ENCODE results near the gene PTPA.
"Not testable (repeated sequence)": the region's sequence is repeated elsewhere in the genome, so short reads cannot be mapped to it uniquely, and the experiment has no call there.

Gene PTPA

GRCh38 chr9:129154866-129155477 is 43.8 kb downstream of the PTPA start:
- no peak for DNase-seq (ENCODE audit: low read depth)

DNA sequence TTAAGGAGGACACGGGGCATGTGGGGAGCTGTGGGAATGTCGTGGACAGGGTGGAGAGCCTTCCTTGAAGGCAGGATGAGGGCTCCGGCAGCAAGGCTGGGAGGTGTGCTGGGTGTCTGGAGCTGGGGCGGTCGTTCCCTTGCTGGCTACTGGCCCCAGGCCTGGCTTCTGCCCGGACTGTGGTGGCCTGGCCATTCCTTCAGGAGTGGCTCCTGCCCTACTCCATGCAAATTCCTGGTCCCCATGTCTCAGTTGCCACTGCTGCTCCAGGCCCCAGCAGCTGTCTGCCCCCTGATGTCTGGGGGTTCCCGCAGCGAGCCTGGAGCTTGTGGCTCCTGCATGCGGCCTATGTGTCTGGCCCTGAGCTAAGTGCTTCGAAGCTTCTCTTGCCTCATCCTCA is 44.9 kb downstream of the PTPA start:
- DNase-seq (ENCODE audit: low read depth) = no peak

- DNase-seq (ENCODE audit: low read depth) = no peak
These were observed 49.7 kb downstream of the PTPA start for GRCh38 chr9:129160712-129161533.

- DNase-seq (ENCODE audit: low read depth) = no peak
These were observed 50.3 kb downstream of the PTPA start for GRCh38 chr9:129161534-129161837.

GRCh38 chr9:129162497-129163197 is 51.4 kb downstream of the PTPA start:
- DNase-seq (ENCODE audit: low read depth) = no peak

- not testable (repeated sequence) for DNase-seq (ENCODE audit: low read depth)
These were observed 52.0 kb downstream of the PTPA start for GRCh38 chr9:129163198-129163670.

DNA sequence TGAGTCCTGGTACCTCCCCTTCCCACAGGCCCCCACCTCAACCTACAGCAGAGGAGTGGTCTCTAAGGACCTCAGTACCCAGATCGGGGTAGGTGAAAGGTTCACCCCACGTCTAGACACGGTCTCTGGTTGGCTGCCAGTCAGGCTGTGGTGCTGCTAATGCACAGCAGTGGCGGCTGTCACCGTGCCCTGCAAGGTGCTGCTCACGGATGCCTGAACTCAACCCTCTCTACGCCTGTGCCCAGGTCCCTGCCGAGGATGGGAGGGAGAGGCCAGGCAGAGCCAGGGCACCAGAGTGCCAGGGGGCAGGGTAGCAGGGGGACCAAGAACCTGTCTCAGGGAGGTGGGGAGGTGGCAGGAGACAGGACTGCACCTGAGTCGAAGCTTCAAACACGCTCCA is 52.5 kb downstream of the PTPA start:
- DNase-seq (ENCODE audit: low read depth) = no peak

GRCh38 chr9:129164246-129164930 is 53.2 kb downstream of the PTPA start:
- DNase-seq (ENCODE audit: low read depth) = no peak

DNA sequence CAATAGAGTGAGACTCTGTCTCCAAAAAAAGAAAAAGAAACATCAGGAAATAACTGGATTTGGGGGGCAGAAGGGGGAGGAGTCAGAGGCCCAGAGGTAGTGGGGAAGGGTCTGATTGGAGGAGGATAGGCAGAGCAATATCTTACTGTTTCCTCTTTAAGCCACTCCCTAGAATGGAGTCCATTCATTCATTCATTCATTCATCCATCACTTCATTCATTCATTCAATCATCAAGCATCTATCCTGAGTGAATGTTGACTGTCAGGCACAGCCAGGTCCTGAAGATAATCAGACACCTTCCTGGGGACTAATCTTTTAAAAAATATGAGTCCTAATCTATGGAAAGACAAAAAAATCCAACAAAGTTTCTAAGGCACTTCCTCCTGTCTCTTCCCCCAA is 54.0 kb downstream of the PTPA start:
- no peak for DNase-seq (ENCODE audit: low read depth)

- DNase-seq (ENCODE audit: low read depth) = peak; percentile 89
These were observed 55.7 kb downstream of the PTPA start for GRCh38 chr9:129166623-129167557.

GRCh38 chr9:129170229-129170628 is 59.0 kb downstream of the PTPA start:
- peak; percentile 66 for DNase-seq (ENCODE audit: low read depth)

GRCh38 chr9:129171993-129172751 is 61.0 kb downstream of the PTPA start:
- DNase-seq (ENCODE audit: low read depth) = no peak

DNA sequence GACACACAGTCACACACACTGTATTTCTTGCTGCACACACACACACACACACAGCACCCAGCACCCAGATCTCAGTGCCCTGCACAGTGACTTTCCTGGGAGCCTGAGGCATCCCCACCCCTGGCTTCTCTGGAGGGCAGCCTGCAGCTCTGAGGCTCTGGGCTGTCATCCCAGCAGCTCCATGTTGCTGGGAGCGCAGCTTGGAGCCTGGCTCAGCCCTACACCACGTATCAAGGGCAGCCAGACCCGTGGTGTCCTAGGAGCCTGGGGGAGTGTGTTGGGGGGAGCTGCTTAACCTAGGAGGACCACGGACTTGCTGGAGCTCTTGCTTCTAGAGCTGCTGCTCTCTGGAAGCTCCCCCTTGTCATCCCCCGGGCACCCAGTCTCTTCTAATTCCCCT is 61.6 kb downstream of the PTPA start:
- peak; percentile 14 for DNase-seq (ENCODE audit: low read depth)

DNA sequence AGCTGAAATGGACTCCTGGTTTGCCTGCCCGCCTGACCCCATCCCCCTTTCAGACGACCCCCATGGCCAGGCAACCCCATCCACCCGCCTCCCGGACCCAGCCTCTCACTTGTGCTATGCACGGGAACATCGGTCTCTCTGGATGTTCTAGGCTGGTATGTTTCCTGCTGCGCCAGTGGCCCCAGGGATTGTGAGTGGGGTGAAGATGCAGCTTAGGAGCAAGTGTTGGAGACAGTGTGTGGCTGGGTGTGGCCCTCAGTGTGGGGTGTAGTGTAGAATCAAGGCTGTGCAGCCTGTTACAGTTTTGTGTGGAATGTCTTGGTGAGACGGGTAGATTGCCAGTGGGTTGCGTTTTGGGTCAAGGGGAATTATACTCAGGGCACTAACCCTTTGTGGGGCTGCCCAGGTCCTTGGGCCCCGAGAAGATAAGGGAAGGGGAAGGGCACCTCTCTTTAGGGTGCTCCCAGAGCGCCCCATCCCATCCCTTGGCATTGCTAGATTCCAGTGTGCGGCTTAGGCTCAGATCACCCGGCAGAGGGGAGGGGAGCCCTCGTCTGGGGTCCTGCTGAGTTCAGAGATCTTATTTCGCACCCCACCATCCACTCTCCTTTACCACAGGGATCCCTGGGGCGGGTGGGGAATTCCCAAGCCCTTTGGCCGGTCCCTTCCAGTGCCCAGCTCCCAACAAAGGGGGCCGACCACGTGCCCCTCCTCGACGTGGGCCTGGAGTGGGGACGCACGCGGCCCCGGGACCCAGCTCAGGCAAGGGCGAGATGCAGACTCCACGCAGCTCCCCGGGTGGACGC is 62.3 kb downstream of the PTPA start:
- DNase-seq (ENCODE audit: low read depth) = peak; percentile 39

- peak; percentile 94 for DNase-seq (ENCODE audit: low read depth)
These were observed 63.0 kb downstream of the PTPA start for GRCh38 chr9:129174102-129174723.

GRCh38 chr9:129174724-129175514 is 63.7 kb downstream of the PTPA start:
- DNase-seq (ENCODE audit: low read depth) = peak; percentile 90

- no peak for DNase-seq (ENCODE audit: low read depth)
These were observed 64.3 kb downstream of the PTPA start for GRCh38 chr9:129175515-129175824.

DNA sequence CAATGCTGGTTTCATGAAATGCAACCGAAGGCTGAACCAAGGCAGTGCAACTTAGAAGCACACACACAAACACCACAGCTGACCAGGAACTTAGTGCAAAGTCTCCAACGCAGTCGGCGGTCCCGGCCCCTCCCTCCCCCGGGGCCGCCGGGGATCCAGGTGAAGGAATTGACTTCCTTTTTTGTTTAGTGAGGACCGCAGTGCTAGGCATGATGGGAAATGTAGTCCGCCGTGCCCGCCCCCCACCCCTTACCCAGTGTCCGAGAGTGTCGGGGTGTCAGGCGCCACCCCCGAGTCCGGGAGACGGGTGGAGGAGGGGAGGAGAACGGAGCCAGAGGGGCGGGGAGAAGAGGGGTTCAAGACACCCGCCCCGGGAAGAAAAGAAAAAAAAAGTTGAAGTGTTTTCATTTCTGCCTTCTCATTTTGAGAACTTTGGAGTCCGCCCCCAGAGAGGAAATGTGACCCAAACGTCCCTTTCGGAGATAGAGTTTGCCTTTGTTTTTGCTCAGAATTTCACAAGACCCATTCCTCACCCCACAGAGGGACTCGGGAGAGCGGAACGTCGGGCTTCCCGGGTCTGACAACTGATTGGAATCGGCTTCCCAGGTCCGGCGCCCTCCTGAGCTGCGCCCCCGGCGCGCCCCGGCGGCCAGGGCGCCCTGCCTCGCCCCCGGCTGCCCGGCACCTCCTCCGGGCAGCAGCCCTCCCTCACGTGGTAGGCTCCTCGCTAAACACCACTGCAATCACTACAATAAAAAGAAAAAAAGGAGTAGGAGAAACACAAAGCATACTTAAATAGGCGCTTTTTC is 64.8 kb downstream of the PTPA start:
- DNase-seq (ENCODE audit: low read depth) = peak; percentile 86
